Measurements from ENCODE around the gene TSSK2.
A peak's percentile ranks its signal among the peaks of the same experiment; 100 is the strongest.

Gene TSSK2

DNA sequence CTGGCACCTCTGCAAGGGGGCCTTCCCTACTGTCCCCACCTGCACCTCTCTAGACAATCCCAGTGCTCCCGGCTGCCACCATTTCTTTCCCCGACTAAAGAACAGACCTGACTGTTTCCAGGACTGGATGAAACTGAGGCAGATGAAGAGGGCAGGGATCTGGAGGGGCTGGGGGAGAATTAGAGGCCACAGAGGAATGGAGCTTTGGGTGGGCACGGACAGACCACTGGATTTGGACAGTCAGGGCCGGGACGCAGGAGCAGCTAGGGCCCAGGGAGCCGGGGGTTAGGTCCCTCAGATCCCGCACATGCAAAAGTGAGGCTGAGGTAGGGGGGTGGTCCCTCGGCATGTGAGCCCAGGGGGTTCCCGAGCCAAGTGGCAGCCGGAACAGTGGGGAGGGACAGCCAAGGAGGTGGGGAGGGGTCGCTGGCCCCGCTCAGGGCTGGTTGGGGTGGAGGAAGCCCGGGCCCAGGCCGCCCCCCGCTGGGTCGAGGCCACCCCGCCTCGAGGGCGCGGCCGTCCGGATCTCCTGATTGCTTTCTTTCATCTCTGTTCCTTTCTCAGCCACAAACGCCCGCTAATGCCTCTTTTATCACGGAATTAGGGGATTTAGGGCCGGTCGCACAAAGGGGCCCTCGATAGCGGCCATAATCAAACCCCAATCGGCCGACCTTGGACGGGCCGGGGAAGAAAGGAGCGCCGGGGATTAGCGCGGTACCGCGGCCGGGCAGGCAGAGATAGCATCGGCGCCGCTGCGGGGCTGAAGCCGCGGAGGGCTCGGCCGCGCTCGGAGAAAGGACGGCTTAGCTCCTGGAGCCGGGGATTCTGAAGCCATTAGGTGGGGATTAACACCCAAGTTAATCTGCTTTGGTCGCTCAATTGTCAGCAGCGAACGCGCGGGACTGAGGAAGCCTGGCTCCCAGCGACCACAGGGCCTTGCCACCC lies 38.2 kb downstream of the TSSK2 start:
- no peak for DNase-seq (ENCODE audit: low read depth)

DNA sequence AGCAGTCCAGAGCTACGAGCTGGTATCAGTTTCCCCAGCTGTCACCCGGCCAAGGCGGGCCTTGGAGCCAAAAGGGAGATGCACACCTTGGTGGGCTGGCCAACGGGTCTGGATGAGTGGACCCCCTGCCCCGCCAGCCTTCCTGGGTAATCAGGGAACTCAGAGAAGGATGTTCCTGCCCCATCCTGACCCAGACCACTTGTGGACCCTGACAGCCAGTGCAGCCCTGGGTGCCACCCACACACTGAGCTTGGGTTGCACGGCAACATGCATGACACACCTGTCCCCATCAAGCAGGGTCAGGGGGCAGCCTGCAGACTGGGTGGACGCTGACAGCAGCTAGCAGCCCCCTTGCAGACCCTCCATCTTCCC lies 38.8 kb downstream of the TSSK2 start:
- DNase-seq (ENCODE audit: low read depth) = no peak

DNA sequence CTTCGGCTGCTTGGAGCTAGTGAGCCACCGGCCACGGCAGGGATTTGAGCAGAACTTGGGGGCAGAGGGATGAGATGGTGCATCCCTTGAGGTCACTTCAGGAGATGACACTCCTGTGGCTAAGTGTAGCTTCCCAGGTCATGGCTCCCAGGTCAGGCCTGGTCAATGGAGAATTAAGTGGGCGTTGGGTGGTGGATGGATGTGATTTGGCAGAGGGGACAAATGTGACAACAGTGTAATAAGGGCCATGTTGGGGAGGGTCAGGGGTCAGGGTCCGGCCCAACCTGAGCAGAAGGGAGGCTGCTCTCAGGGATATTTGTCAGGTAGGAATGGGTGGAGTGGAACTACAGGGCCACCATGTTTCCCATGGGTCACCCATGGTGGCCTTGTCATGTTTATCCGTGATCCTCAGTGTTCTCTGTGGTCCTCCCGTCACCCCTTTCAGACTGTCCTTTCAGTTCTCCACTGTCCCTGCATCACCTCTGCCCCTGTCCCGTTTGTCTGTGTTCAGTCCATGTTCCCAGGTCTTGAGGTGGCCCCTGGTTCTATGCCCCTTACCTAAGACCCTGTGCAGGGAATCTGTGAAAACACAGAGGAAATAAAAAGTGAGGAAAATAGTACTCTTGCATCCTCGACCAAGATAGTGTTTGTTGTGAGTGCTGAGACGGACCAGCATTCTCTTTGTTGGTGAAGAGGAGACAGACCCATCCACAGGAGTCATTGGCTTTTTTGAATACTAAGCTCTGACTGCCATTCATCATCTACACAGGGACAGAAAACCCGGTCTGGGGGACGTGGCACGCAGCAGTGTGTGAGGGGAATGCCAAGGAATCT lies 41.3 kb downstream of the TSSK2 start:
- no peak for DNase-seq (ENCODE audit: low read depth)

DNA sequence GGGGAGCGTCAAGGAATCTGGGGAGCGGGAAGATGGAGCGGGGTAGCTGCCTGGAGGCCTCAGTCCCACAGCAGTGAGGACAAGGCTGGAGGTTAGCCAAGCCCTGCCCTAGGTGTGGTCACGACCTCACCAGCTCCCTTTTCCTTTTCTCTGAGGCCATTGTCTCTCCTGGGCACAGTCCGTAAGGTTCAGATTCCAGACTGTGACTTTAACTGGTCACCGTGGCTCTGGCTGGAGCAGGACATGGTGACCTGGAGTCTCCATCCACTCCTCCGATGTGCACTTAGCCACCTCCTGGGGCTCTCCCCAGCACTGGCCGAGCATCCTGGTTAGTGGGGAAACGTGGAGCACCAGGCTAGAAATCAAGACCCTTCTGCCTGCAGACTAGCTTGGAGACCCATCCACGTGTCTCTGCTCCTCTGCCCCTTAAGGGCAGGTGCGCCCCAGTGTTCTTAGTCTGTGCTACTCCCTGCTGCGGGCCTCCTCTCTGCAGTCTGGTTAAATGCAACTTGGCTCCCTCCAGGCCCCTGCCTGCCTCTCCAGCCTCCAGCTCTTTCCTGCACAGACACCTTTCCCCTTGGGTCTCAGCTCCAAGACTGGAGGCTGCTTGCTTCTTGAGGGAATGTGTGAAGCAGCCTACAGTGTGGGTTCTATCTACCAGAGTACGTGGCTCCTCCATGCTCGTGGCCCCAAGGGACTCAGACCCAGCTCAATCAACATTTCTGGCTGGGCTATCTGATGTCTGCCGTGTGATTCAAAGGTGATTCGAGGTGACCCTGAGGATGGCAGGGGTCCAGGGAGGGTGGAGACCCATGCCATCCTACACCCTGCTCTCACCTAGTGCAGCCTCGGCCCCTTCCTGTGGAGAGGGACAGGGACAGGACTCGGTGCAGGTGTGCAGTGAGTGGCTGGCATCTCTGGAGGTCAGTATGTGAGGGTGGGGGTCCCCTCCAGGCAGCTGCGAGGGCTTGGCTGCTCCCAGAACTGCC lies 42.2 kb downstream of the TSSK2 start:
- no peak for DNase-seq (ENCODE audit: low read depth)

DNA sequence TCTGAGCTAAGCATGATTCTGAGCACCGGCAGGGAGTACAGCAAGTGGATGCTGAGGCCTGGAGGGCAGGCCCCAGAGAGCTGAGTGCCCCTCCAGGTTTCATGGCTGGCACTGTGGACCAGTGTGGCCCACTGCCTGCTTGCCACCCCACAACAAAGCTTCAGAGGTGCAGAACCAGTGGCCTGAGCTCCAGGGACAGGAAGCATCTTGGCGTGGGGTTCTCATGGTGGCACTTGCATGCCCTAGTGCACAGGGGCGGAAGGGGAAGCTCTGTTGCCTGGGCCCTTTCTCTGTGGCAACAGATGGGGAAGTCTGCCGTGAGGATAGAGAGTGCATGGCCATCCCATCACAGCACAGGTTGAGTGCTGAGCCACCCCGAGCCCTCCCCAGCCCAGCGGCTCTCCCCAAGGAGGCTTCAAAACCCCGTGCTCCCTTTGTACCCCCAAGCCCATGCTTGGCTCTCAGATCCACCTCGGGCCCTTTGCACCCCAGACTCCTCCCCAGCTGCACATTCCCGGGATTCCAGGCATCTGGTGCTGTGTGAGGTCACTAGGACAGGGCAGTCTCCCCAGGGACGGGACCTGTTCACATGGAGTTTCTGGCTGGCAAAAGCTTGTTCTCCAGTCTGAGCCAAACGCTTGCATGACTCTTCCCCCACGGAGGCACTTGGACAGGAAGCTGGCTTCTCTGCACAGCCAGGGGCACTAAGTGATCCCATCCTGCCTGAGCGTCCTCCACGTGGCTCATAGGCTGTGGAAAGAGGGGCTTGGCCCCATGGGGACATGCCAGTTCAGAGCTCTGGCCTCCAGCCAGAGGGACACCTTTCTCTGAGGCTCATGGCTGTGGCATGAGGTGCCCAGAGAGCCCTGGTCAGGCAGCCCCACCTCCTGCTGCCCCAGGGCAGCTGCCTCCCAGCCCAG lies 43.3 kb downstream of the TSSK2 start:
- DNase-seq (ENCODE audit: low read depth) = no peak

DNA sequence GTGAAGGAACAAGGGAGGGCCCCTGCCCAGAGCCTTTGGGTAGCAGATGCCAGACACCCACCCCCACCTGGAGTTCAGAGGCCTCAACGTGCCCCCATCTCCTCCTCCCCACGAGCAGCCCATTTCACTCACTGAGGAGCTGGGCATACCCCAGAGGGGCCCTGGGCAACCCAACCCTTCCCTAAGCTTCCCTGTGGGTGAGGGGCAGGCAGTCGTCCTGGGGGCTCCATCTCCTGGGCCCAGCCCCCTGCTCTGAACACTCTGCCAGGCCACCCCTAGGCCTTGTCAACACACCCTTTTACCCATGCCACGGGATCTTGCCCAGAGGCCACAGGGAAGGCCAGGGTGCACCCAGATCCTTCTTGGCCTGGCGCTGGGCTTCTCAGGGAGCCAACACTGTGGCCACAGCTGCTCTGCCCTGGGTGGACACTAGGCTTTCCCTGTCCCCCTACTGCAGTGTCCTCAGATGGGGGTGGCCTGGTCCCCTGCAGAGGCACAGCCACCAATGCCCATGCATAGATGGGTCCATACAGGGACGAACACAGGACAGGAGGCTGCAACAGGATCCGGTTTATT lies 44.0 kb downstream of the TSSK2 start:
- no peak for DNase-seq (ENCODE audit: low read depth)

DNA sequence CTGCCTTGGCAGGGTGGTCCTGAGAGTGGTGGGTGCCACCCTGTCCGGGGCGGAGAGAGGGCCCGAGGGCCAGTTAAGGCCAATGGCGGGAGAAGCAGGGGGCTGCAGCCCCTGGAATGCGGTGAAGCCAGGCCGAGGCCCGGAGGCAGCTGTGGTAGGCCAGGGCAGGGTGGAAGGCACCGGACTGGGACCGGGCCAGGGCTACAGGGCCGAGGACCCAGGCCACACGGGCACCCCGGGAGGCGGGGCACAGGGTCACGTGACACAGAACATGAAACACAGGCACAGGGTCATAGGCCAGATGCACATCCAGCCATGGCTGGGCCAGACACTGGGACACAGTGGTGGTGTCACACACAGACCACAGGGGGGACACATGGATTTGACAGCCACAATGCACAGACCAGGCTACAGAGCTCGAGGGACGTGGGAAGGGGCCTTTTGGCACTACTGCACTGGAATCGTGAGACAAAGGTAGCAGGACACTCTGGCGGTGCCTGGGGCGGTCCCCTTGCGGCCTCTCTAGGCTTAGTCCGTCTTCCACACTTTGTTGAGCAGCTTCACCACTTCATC lies 44.6 kb downstream of the TSSK2 start:
- DNase-seq (ENCODE audit: low read depth) = no peak

DNA sequence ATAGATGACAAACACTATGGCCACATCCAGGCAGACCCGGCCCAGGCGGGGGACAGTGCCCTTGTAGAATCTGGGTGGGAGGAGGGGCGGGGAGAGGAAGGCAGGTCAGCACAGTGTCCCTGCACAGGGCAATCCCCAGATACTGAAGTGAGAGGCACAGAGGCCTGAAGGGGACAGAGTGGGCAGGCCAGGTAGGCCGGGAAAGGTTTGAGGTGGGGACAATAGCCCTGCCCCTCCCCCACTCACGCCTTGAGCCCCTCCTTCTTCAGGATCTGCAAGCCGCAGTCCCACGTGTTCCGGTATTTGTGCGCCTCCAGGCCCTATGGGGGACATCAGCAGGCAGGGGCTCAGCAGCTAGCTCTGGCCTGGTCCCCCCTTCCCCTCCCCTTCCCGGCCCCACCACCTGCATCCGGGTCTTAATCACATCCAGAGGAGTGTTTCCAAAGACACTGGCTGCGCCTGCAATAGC lies 45.1 kb downstream of the TSSK2 start:
- DNase-seq (ENCODE audit: low read depth) = no peak

DNA sequence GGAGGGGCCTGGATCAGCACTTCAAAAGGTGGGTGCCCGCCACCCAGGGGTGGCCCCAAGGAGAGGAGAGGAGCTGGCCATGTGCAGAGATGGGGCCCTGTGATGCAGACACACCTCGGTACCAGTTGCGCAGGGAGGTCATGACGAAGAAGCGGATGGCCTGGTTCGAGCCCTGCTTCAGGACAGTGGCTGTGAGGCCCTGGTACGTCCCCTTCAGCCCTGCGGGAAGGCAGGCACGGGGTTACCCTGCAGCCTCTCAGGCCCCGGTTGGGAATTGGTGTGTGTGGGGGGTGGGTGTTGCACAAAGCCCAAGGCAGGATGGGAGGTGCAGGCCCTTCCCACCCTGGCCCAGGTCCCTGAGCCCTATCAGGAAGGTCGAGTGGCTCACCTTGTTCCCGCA lies 45.6 kb downstream of the TSSK2 start:
- DNase-seq (ENCODE audit: low read depth) = no peak

DNA sequence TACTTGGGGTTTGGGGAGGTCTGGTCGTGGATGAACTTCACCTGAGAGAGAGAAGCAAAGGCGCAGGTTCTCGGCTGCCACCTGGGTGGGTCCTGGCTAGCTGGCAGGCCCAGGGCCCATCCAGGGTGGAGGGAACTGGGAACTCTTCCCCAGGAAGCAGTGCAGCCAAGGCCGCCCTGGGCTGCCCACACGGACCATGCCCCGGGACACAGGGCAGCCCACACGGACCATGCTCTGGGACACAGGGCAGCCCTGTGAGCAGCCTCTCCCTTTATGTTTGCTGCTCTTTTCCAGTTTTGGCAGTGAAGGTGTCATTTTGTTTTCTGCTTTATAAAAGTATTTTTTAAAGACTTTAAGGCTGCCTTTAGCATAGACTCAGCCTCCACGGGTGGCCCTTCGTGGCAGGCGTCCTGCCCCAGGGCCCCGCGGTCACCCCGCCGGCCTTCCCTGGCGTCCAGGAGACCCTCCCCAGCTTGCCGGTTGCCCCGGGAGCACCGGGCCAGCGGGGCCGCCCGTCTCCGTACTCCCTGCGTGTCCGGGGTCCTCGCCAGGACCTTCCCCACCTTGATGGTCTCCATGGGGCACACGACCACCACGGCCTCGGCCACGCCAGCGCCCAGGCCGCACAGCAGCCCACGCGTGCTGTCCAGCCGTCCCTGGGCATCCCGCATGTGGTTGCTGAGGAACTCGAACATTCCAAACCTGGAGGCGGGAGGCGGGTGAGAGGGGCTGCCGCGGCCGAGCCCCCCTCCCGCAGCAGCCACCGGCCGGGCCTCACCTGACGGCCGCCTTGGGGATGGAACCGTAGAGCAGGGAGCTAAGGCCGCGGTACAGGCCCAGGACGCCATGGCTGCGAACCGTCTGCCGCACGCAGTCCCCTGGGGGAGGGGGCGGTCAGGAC lies 46.3 kb downstream of the TSSK2 start:
- DNase-seq (ENCODE audit: low read depth) = no peak

DNA sequence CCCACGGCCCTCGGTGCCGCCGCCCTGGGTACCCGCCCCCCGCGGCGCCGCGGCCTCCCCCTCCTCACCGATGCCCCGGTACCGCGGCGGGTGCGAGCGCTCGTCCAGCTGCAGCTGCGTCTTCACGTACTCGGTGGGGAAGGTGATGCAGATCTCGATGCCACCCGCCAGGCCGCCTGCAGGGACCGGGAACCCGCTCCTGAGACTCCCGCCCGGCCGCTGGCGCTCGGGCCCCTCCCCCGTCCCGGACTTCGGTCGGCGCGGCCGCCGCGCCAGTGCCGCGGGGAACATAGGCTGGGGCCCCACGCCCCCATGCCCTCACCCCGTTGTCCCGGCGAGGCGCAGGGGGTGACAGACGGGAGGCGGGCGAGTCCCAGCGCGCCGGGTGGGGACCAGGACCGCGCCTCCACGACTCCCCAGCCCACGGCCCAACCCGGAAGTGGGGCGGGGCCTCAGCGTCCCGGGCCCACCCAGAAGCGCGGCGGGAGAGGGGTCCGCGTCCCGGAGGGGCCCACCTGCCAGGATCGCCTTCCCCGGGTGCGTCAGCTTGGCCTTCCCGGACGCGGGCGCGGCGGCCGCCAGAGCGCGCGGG lies 47.1 kb downstream of the TSSK2 start:
- DNase-seq (ENCODE audit: low read depth) = peak; percentile 49

DNA sequence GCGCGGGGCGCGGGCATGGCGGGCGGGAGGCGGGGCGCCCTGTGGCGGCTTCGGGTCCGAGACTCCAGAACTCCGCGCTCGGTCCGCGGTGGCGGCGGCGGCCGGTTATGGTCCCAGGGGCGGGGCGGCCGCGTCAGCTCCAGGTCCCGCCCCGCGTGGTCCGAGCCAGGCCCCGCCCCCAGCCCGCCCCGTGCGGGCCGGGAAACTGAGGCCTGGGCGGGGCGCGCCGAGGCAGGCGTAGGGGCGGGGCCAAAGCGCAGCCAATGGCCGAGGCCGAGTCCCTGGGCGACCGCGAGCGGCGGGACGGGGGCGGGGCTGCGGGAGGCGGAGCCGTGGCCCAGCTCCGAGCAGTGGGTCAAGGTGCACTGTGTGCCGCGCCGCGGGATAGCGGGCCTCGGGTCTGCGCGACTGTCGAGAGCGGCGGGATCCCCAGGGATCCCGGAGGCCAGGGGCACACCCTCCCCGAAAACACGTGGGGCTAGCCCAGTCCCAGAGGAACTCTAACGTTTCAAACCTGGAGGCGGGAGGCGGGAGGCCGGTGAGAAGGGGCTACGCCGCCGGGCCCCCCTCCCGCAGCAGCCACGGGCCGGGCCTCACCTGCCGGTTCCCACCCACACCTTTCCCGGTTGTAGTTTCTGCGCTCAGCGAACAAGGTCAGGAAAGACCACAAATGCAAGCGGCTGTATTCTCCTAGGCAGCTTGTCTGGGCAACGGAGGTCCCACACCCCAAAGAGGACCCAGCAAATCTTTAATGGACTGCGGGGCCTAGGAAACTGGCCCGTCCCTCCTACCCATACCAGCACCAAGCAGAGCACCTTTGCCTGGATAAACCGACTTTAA lies 47.8 kb downstream of the TSSK2 start, which contains the start of gene SLC25A1:
SLC25A1 (minus strand) TSS at position 80 of the 840 bp plus-strand sequence; CDS start at position 17, 63 bp downstream.
- peak; percentile 57 for DNase-seq (ENCODE audit: low read depth)

DNA sequence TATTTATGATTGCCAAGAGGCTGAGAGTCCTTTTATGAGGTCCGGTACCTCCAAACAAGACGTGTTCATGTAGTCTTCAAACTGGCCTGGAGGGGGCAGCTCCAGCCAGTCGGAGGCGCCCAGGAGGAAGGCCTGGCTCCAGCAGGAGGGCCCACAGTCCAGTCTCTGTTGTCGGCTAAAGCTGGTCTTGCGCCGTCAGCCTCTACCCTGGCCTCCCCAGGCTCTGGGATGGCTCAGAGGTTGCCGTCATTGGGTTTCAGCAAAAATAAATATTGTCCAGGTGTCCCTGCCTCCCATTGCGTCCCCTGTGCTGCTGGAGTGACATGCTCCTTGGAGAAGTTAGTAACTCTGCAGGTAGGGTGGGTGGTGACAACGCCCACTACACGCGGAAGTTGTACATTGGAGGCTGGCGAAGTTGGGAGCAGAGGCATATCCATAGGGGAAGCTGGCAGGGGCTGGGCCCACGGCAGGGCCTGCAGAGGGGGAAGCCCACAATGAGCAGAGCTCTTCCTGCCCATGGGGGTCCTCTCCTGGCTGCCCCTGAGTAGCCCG lies 48.5 kb downstream of the TSSK2 start:
- no peak for DNase-seq (ENCODE audit: low read depth)

DNA sequence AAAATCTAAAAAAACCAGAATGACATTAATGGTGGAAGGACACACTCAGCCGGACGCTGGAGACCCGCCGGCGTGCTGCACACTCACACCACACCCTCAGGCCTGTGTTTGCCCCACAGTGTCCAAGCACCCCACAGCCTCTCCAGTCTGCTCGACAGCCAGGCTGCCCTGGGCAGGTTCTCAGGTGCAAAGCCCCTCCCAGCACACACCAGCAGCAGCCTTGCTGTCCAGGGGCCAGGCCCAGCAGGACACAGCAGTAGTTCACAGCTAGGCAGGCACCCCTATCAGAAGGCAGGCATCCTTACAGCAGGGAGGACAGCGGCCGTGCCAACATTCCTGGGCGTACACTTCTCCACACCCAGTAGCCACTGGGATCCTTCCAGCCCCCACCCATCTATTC lies 49.1 kb downstream of the TSSK2 start:
- DNase-seq (ENCODE audit: low read depth) = no peak

DNA sequence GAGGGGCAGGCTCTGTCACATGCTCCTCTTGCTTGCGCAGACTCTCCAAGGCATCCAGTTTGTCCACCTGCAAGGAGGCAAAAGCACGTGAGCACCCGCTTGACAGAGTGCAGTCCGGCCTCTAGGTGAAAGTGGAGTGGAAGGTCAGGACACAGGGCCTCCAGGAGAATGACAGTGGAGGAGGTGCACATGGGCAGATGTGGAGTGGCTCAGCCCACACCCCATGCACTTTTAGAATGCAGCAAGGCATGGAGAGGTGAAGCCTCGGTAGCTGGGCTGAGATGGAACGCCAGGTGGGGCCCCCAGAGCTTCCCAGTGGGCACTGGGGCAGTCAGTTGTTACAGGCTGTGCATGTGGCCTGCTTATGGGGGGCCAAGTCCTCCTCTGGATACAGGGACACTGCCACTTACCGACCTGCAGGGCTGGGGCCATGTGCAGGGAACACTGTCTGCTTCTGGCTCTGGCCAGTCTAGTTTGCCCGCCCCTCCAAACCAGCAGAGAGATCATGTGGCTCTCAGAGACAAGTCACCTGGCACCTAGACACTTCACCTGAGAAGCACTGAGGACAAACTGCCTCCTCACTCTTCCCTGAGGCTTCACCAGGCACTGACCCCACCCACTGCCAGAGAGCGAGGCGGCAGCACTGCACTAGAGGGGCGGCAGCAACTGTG lies 49.8 kb downstream of the TSSK2 start:
- no peak for DNase-seq (ENCODE audit: low read depth)

DNA sequence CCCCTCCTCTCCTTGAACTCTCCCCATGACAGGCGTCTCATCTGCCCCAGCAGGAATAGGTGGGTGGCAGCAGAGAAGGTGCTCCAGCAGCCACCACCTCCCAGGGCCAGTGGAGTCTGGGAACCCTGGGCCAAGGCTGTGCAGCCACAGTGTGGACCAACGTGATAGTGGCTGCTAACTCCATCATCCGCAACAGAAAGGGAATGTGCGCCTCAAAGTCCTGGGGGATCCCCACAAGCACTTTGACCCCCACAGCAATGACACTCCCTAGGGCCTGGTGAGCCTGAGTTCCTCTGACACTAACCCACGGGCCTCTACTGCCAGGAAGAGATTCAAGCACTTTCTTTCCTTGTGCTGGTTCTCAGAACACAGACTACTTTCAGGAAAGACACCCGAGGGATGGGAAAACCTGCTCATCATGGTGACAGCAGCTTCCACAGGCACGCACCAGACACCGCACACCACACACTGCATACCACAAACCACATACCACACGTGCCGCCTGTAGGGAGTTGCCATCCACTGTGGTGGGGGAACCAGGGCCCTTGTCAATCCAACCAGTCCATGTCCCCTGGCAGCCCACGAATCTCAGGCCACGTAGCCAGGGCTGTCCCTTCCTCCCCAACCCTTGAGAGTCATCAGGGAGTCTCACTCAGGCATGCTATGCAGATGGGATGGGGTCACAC lies 50.8 kb downstream of the TSSK2 start:
- no peak for DNase-seq (ENCODE audit: low read depth)
